Measurements from ENCODE around the gene UBE2G2.

Gene UBE2G2

GRCh38 chr21:44780137-44780502 is 21.5 kb downstream of the UBE2G2 start:
- no peak overlapping the region for H3K9ac ChIP-seq (ENCODE audit: low read length)
- no peak overlapping the region for H4K8ac ChIP-seq (ENCODE audit: low read depth, low read length)
- no peak overlapping the region for H3K4ac ChIP-seq (ENCODE audit: low read depth, low read length)
- H2AK5ac ChIP-seq (ENCODE audit: low read length): no peak overlapping the region
- peaks cover 29% of the 10 kb centered on the region for H3K79me1 ChIP-seq (ENCODE audit: low read length)
- peaks cover 2% of the 10 kb centered on the region for H3K36me3 ChIP-seq (ENCODE audit: control insufficient read depth, insufficient read depth, low read length)
- WGBS (ENCODE audit: extremely low coverage, insufficient coverage, low lambda C conversion rate): no CpG with 5 or more reads among the region's 7 CpGs
- H3K56ac ChIP-seq (ENCODE audit: low read length): no peak overlapping the region
- H3K27me3 ChIP-seq (ENCODE audit: insufficient read depth, low read length, poor library complexity): no peaks in the 10 kb centered on the region
- H3K4me1 ChIP-seq (ENCODE audit: control insufficient read depth, low read depth, low read length): no peaks in the 10 kb centered on the region
- H3K4me2 ChIP-seq (ENCODE audit: low read length): no peak overlapping the region
- no peak overlapping the region for H3K27ac ChIP-seq (ENCODE audit: low read depth, low read length)
- H2BK5ac ChIP-seq (ENCODE audit: low read length): no peak overlapping the region
- DNase-seq: no peak
- H3K79me2 ChIP-seq (ENCODE audit: control insufficient read depth, insufficient read depth, low read length): peaks cover 33% of the 10 kb centered on the region
- H3K18ac ChIP-seq (ENCODE audit: low read length): no peak overlapping the region
- H4K5ac ChIP-seq (ENCODE audit: low read length): no peak overlapping the region
- H3K23ac ChIP-seq (ENCODE audit: low read length): no peak overlapping the region
- H2BK15ac ChIP-seq (replicated peaks; ENCODE audit: low read depth): no peak overlapping the region
- H3K4me3 ChIP-seq (ENCODE audit: low read length): no peak overlapping the region
- no peak overlapping the region for H2BK120ac ChIP-seq (ENCODE audit: low read depth, low read length)

- Histone ChIP-seq H3K18ac (ENCODE audit: low read length) (no peak overlapping the region), H3K56ac (ENCODE audit: low read length) (no peak overlapping the region), H3K36me3 (ENCODE audit: control insufficient read depth, insufficient read depth, low read length) (peaks cover 2% of the 10 kb centered on the region), H3K4me3 (ENCODE audit: low read length) (no peak overlapping the region), H3K4me2 (ENCODE audit: low read length) (no peak overlapping the region), H3K4me1 (ENCODE audit: control insufficient read depth, low read depth, low read length) (no peaks in the 10 kb centered on the region), H3K27me3 (ENCODE audit: insufficient read depth, low read length, poor library complexity) (no peaks in the 10 kb centered on the region), H3K4ac (ENCODE audit: low read depth, low read length) (no peak overlapping the region), H3K79me2 (ENCODE audit: control insufficient read depth, insufficient read depth, low read length) (peaks cover 28% of the 10 kb centered on the region), H2AK5ac (ENCODE audit: low read length) (no peak overlapping the region), H3K79me1 (ENCODE audit: low read length) (peaks cover 28% of the 10 kb centered on the region), H4K8ac (ENCODE audit: low read depth, low read length) (no peak overlapping the region), H3K9ac (ENCODE audit: low read length) (no peak overlapping the region), H3K27ac (ENCODE audit: low read depth, low read length) (no peak overlapping the region), H2BK120ac (ENCODE audit: low read depth, low read length) (no peak overlapping the region), H2BK5ac (ENCODE audit: low read length) (no peak overlapping the region), H2BK15ac (replicated peaks; ENCODE audit: low read depth) (no peak overlapping the region), H4K5ac (ENCODE audit: low read length) (no peak overlapping the region), H3K23ac (ENCODE audit: low read length) (no peak overlapping the region)
- no peak for DNase-seq
- no CpG with 5 or more reads among the region's 17 CpGs for WGBS (ENCODE audit: extremely low coverage, insufficient coverage, low lambda C conversion rate)
Measured at GRCh38 chr21:44779417-44780136, 22.0 kb downstream of the UBE2G2 start.

GRCh38 chr21:44778983-44779382 is 22.6 kb downstream of the UBE2G2 start:
- Histone ChIP-seq H3K4me3 (ENCODE audit: low read length) (no peak overlapping the region), H2BK120ac (ENCODE audit: low read depth, low read length) (no peak overlapping the region), H3K79me2 (ENCODE audit: control insufficient read depth, insufficient read depth, low read length) (peaks cover 27% of the 10 kb centered on the region), H3K4ac (ENCODE audit: low read depth, low read length) (no peak overlapping the region), H3K27me3 (ENCODE audit: insufficient read depth, low read length, poor library complexity) (no peaks in the 10 kb centered on the region), H3K79me1 (ENCODE audit: low read length) (peaks cover 30% of the 10 kb centered on the region), H3K18ac (ENCODE audit: low read length) (no peak overlapping the region), H3K36me3 (ENCODE audit: control insufficient read depth, insufficient read depth, low read length) (peaks cover 4% of the 10 kb centered on the region), H2AK5ac (ENCODE audit: low read length) (no peak overlapping the region), H2BK15ac (replicated peaks; ENCODE audit: low read depth) (no peak overlapping the region), H4K5ac (ENCODE audit: low read length) (no peak overlapping the region), H3K4me2 (ENCODE audit: low read length) (no peak overlapping the region), H3K9ac (ENCODE audit: low read length) (no peak overlapping the region), H2BK5ac (ENCODE audit: low read length) (no peak overlapping the region), H3K4me1 (ENCODE audit: control insufficient read depth, low read depth, low read length) (no peaks in the 10 kb centered on the region), H3K23ac (ENCODE audit: low read length) (no peak overlapping the region), H3K27ac (ENCODE audit: low read depth, low read length) (no peak overlapping the region), H4K8ac (ENCODE audit: low read depth, low read length) (no peak overlapping the region), H3K56ac (ENCODE audit: low read length) (no peak overlapping the region)
- WGBS (ENCODE audit: extremely low coverage, insufficient coverage, low lambda C conversion rate): no CpG with 5 or more reads among the region's 6 CpGs
- no peak for DNase-seq

- no peak overlapping the region for H3K4ac ChIP-seq (ENCODE audit: low read depth, low read length)
- no peak overlapping the region for H3K9ac ChIP-seq (ENCODE audit: low read length)
- H2BK120ac ChIP-seq (ENCODE audit: low read depth, low read length): no peak overlapping the region
- no peak overlapping the region for H4K5ac ChIP-seq (ENCODE audit: low read length)
- H3K23ac ChIP-seq (ENCODE audit: low read length): no peak overlapping the region
- no peak overlapping the region for H3K4me2 ChIP-seq (ENCODE audit: low read length)
- peaks cover 31% of the 10 kb centered on the region for H3K79me1 ChIP-seq (ENCODE audit: low read length)
- peaks cover 27% of the 10 kb centered on the region for H3K79me2 ChIP-seq (ENCODE audit: control insufficient read depth, insufficient read depth, low read length)
- no peaks in the 10 kb centered on the region for H3K27me3 ChIP-seq (ENCODE audit: insufficient read depth, low read length, poor library complexity)
- H3K4me1 ChIP-seq (ENCODE audit: control insufficient read depth, low read depth, low read length): no peaks in the 10 kb centered on the region
- peaks cover 4% of the 10 kb centered on the region for H3K36me3 ChIP-seq (ENCODE audit: control insufficient read depth, insufficient read depth, low read length)
- no peak overlapping the region for H3K4me3 ChIP-seq (ENCODE audit: low read length)
- no peak overlapping the region for H2BK5ac ChIP-seq (ENCODE audit: low read length)
- no peak overlapping the region for H2AK5ac ChIP-seq (ENCODE audit: low read length)
- H3K18ac ChIP-seq (ENCODE audit: low read length): no peak overlapping the region
- H3K56ac ChIP-seq (ENCODE audit: low read length): no peak overlapping the region
- DNase-seq: peak; percentile 14
- WGBS (ENCODE audit: extremely low coverage, insufficient coverage, low lambda C conversion rate): no CpG with 5 or more reads among the region's 8 CpGs
- H3K27ac ChIP-seq (ENCODE audit: low read depth, low read length): no peak overlapping the region
- H2BK15ac ChIP-seq (replicated peaks; ENCODE audit: low read depth): no peak overlapping the region
- H4K8ac ChIP-seq (ENCODE audit: low read depth, low read length): no peak overlapping the region
Measured at GRCh38 chr21:44778499-44778911, 23.1 kb downstream of the UBE2G2 start.

- no peak overlapping the region for H2BK15ac ChIP-seq (replicated peaks; ENCODE audit: low read depth)
Measured at GRCh38 chr21:44778094-44778493, 23.5 kb downstream of the UBE2G2 start.

GRCh38 chr21:44774972-44775371 is 26.6 kb downstream of the UBE2G2 start:
- Histone ChIP-seq H3K79me2 (ENCODE audit: control insufficient read depth, insufficient read depth, low read length) (peaks cover 7% of the 10 kb centered on the region), H2AK5ac (ENCODE audit: low read length) (no peak overlapping the region), H3K56ac (ENCODE audit: low read length) (no peak overlapping the region), H4K8ac (ENCODE audit: low read depth, low read length) (no peak overlapping the region), H3K79me1 (ENCODE audit: low read length) (peaks cover 19% of the 10 kb centered on the region), H3K18ac (ENCODE audit: low read length) (no peak overlapping the region), H3K27me3 (ENCODE audit: insufficient read depth, low read length, poor library complexity) (no peaks in the 10 kb centered on the region), H3K4me3 (ENCODE audit: low read length) (no peak overlapping the region), H4K5ac (ENCODE audit: low read length) (no peak overlapping the region), H3K9ac (ENCODE audit: low read length) (no peak overlapping the region), H3K23ac (ENCODE audit: low read length) (no peak overlapping the region), H3K36me3 (ENCODE audit: control insufficient read depth, insufficient read depth, low read length) (peaks cover 15% of the 10 kb centered on the region), H3K4me2 (ENCODE audit: low read length) (no peak overlapping the region), H2BK120ac (ENCODE audit: low read depth, low read length) (no peak overlapping the region), H3K4ac (ENCODE audit: low read depth, low read length) (no peak overlapping the region), H2BK5ac (ENCODE audit: low read length) (no peak overlapping the region), H3K27ac (ENCODE audit: low read depth, low read length) (no peak overlapping the region), H2BK15ac (replicated peaks; ENCODE audit: low read depth) (no peak overlapping the region), H3K4me1 (ENCODE audit: control insufficient read depth, low read depth, low read length) (no peaks in the 10 kb centered on the region)
- no peak for DNase-seq
- WGBS (ENCODE audit: extremely low coverage, insufficient coverage, low lambda C conversion rate): no CpG with 5 or more reads among the region's 8 CpGs

More at GRCh38 chr21:44778094-44778493, 23.5 kb downstream of the UBE2G2 start:
- no peak overlapping the region for H2BK5ac ChIP-seq (ENCODE audit: low read length)
- H3K9ac ChIP-seq (ENCODE audit: low read length): no peak overlapping the region
- no peak overlapping the region for H3K18ac ChIP-seq (ENCODE audit: low read length)
- no peaks in the 10 kb centered on the region for H3K27me3 ChIP-seq (ENCODE audit: insufficient read depth, low read length, poor library complexity)
- H3K79me1 ChIP-seq (ENCODE audit: low read length): peaks cover 31% of the 10 kb centered on the region
- no peak overlapping the region for H3K27ac ChIP-seq (ENCODE audit: low read depth, low read length)
- no peak overlapping the region for H3K4ac ChIP-seq (ENCODE audit: low read depth, low read length)
- H3K56ac ChIP-seq (ENCODE audit: low read length): no peak overlapping the region
- WGBS (ENCODE audit: extremely low coverage, insufficient coverage, low lambda C conversion rate): no CpG with 5 or more reads among the region's 5 CpGs
- no peak overlapping the region for H2AK5ac ChIP-seq (ENCODE audit: low read length)
- no peaks in the 10 kb centered on the region for H3K4me1 ChIP-seq (ENCODE audit: control insufficient read depth, low read depth, low read length)
- H3K79me2 ChIP-seq (ENCODE audit: control insufficient read depth, insufficient read depth, low read length): peaks cover 23% of the 10 kb centered on the region
- peaks cover 7% of the 10 kb centered on the region for H3K36me3 ChIP-seq (ENCODE audit: control insufficient read depth, insufficient read depth, low read length)
- no peak overlapping the region for H4K5ac ChIP-seq (ENCODE audit: low read length)
- H4K8ac ChIP-seq (ENCODE audit: low read depth, low read length): no peak overlapping the region
- H2BK120ac ChIP-seq (ENCODE audit: low read depth, low read length): no peak overlapping the region
- H3K4me3 ChIP-seq (ENCODE audit: low read length): no peak overlapping the region
- no peak overlapping the region for H3K4me2 ChIP-seq (ENCODE audit: low read length)
- DNase-seq: peak; percentile 30
- no peak overlapping the region for H3K23ac ChIP-seq (ENCODE audit: low read length)
